ENCODE measurements around the gene TAF8.

The TAF8 gene

DNA sequence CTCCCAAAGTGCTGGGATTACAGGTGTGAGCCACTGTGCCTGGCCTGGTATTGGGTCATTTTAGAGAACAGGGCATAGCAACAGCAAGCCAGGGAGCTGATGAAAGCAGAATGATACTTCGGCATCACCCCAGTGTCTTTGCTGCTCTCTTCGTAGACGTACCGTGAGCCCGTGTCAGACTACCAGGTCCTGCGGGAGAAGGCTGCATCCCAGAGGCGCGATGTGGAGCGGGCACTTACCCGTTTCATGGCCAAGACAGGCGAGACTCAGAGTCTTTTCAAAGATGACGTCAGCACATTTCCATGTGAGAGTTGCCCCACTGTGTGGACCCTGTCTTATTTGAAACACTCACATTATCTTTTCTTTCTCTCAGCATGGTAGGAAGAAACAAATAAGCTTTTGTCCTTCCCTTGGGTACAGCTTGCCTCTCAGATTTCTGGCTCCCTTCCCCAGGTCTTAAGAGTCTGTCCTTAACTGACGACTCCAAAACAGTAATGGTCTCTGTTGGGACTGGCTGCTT is 15.9 kb downstream of the TAF8 start:
- no peak for DNase-seq

DNA sequence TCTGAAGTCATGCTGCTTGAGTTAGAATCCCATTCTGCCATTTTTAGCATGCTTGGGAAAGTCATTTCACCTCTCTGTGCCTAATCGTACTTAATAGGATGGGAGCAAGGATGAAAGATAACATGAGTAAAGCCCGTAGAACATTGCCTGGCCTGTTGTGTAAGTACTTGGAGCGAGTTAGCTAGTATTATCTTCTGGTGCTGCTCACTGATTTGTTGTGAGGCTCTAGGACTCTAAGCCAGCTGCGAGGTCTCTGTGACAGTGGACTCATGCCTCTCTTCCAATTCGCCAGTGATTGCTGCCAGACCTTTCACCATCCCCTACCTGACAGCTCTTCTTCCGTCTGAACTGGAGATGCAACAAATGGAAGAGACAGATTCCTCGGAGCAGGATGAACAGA is 17.8 kb downstream of the TAF8 start:
- DNase-seq: no peak

DNA sequence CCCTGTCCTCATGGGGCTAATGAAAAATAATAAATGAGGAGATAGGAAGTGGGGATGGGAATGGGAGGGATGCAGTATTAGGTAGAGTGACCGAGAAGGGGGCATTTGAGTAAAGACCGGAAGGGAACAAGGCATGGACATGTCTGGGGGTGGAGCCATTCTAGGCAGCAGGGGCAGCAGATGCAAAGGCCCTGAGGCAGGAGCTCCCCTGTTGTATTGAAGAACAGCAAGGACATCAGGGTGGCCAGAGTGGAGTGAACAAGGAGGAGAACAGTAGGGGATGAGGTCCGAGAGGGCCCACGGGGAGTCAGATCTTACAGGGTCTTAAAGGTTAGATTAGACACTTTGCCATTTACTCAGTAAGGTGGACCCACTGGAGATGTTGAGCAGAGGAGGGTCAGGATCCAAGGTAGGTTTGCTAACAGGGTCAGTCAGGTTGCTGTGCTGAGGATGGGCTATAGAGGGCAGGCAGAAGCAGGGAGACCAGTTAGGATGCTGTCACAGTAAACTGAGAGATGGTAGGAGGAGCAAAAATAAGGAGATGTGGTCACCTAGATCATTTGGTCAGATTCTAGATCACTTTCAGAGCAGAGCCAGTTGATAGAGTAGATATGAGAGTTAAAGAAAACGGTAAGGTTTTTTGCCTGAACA is 18.7 kb downstream of the TAF8 start:
- no peak for DNase-seq

DNA sequence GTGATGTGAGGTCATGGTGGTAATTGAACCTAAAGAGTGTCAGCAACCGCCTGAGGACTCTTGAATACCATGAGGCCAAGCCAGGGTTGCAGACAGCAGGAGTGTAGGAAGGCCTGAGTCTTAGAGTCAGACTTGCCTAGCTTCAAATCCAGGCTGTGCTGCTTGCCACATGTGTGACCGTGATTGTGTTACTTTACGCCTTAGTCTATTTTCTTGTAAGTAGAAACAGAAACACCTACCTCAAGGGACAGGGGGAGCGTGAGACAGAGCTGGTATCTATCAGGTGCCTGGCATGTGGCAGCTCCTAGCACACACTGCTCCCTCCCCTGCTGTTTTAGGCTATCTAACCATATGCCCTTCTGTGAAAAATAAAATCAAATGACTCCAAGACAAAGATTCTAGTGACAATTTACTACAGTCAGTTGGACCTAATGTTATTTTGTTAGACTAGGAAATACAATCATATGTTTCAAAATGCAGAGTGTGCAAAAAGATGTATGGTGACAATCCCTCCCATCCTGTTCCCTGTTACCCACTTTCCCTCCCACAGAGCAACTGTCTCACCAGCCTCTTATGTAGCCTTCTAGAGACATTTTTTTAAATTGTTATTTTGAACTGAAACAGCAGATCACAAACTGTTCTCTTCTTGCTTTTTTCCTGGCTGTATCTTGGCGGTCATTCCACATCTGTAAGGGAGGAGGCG is 21.7 kb downstream of the TAF8 start:
- no peak for DNase-seq

DNA sequence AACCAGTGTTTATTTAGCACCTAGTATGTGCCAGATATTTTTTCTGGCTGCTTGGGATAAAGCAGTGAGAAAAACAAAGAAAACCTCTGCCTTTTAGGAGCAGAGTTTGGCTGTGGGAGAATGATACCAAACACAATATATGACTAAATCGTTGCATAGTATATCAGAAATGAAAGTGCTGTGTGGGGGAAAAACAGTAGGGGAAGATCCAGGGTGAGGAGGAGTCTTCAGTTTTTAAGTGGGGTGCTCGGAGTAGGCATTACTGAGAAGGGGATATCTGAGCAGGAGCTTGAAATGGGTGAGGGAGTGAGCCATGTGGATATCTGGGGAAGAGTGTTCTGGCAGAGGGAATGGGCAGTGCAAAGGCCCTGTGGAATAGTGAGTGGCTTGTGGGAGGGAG is 23.0 kb downstream of the TAF8 start:
- no peak for DNase-seq

DNA sequence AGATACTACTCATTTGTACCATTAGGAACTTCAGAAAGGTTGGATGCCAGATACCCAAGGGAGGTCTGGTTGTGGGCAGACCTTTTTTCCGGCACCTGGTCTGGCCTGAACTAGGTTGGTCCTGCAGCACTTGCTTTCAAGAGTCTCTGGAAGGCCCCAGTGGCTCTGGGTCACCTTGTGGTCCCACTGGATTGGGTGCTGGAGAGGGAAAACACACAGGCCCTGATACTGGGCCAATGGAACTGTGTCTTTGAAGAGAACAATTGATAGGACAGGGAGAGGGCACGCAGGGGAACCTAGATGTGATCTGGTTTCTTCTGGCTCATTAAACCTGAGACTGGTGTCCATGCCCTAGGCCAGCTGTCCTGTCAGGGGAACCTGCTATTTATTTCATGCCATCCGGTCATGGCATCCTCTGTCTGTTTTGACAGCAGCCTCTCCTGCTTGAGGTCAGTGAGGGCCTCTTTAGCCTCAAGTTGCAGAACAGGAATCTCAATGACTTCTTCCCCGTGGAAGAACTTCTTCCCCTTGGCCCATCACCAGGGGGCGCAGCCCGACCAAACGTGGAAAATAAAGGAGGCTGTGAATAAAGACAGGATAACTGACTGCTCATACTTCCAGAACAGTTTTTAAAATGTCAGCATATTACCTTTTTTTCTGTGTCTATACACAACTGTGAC is 25.0 kb downstream of the TAF8 start:
- peak; percentile 90 for DNase-seq

DNA sequence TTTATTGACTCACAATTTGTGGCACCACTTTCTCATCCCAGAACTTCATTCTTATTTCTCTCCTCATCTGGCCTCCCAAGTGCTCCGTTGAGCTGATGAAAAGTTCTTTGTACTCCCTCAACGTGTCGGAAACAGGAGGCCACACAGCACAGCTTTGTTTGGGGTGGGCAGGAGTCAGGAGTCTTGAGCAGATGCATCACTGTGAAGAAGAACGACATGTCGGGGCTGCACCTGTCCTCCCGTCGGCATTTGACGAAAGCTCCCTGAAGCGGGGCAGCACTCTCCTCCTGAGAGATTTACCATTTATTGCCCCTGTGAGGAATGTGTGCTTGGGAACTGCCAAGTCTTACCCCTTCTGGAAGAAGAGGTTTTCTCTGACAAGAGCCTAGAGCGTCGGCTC is 28.1 kb downstream of the TAF8 start:
- no peak for DNase-seq

DNA sequence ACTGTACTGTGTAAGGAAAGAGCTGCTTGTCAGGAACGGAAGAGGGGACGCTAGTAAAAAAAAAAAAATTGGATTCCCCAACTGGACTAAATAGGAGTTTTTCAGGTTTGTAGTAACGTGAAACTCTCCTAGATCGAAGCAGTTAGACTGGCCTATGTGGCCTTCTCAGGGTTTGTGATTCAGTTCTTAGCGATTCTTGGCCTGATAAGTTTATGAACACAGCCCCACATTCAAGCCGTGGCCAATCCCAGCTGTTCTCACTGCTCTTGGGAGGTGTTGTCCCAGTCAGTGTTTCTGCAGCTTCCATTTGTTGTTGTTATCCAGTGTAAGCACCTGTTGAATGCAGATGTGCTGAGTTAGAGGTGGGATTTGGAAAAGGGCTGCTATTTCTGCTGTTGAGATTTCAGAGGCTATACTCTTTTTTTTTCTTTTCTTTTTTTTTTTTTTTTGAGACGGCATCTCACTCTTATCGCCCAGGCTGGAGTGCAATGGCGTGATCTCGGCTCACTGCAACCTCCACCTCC is 29.7 kb downstream of the TAF8 start:
- DNase-seq: no peak

DNA sequence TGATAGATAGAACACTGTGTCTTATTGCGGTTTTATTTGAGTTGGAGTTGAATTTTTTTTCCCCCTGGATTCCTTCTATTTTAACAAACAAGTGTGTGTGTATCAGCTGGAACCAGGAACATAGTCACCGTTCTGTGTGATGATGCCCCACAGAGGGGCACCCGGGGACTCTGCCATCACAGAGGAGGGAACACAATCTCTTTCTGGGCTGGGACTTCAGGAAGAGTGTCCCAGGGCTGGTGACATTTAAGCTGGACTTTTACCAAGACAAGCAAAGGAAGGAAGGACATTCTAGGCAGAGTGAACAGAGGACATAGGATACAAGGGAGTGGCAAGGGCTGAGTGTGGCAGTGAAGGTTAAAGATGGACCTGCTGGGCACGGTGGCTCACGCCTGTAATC is 33.2 kb downstream of the TAF8 start:
- no peak for DNase-seq

DNA sequence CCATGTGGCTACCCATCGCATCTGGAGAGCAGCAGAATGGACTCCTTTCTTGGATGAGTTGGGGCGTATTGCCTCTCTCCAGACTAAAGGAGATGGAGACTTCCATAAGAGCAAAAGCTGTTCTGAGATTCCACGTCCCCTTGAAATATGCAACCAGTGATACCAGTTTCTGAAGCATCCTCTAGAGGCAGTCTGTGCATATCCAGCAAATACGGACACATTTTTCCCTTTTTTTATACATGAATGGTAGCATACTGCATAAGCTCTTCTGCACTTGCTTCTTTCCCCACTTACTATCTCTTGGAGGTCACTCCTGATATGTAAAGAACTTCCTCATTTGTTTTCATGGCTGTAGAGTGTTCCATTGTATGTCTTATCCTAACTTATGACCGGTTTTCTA is 34.6 kb downstream of the TAF8 start:
- no peak for DNase-seq

DNA sequence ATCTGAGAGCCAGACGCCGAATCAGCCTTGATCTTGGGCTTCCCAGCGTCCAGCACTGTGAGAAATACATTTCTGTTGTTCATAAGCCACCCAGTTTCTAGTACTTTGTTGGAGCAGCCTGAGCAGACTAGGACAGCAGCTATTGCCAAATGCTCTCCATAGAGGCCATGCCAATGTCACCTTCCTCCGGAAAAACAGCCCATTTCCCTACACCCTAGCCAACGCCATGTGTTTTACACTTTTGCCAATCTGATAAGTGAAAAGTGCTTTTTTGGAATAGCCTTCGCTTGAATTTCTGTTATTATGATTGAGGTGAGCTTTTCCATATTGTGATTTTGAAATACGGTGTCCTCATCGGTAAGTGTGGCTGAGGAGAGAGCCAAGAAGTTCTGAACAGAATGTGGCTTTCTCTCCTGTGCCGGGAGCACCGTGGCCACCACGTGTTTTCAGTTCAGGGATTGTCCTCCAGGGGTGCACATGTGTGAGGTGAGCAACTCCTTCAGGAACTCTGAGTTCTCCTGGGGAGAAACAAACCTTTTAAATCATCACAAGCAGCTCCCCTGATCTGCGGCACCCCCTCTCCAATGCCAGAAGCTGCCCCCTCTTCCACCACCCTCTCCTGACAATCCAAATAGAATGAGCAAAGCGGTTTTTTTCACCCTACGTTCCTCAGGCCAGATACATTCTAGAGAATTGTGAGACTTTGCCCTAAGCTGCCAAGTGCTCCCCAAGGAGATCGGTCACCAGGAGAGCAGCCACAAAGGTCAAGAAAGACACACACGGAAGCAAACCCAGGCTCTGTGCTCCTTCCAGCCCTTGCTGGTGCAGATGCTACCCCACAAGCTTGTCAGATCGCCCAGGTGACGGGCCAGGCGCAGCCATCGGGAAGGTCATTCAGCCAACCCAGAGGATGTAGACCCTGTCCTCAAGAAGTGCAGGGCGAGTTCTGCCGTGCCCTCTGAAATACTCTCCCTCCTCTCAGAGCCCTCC is 36.0 kb downstream of the TAF8 start:
- no peak for DNase-seq

DNA sequence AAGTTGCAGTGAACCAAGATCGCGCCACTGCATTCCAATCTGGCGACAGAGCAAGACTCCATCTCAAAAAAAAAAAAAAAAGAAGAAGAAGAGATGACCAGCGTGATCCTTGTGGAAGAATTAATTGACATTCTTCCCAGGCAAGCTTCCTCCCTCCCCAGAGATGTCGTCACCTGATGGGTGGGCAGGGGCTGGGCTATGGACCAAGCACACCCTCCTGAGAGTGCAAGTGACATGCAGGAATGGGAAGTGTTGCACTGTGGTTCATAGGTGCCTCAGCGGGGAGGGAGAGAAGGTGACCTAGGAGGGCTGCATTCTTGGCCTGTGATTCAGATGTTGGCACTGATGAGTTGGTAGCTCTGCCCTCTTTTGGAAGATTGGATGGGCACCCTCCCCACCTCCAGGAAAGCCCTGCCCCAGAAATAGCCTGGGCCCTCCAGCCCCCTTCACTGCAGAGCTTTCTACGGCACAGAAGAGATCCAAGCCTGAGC is 37.8 kb downstream of the TAF8 start:
- DNase-seq: no peak

DNA sequence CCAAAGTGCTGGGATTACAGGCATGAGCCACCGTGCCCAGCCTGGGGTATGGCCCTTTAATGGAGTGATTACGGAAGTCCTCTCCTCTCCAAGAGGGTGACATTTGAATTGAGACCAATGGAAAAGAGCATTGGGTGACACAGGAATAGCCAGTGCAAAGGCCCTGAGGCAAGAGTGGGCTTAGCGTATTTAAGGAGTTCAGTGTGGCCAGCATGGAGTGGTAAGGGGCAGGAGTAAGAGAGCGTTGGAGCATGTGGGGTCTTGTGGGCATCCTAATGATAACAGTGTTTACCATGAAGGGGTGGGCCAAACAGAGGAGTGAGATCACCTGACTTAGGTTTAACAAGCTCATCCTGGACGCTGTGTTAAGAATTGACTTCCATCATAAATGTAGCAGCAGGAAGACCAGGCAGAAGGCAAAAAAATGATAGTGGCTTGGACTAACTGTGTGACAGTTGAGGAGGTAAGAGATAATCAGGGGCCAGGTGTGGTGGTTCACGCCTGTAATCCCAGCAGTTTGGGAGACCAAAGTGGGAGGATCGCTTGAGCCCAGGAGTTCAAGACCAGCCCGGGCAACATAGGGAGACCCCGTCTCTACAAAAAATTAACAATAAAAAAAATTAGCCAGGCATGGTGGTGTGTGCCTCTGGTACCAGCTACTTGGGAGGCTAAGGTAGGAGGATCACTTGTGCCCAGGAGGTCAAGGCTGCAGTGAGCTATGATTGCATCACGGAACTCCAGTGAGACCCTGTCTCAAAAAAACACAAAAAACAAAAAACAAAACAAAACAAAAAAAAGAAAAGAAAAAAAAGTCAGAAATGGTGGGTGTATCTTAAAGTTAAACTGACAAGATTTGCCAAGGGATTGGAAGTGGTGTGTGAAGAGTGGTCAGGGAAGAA is 40.7 kb downstream of the TAF8 start:
- DNase-seq: no peak

DNA sequence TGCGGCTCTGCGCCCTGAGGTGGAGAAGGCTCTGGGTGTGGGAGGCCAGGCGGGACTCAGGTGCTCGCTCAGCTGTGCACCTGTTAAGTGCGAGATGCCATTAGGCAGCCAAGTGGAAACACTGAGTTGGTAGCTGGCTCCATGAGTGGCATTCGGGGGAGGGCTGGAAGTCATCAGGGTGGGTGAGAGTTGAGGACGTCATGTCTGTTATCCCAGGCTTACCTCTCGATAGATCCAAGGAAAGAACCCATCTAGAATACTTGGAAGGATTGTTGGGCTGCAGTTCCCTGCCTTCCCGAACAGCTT is 41.3 kb downstream of the TAF8 start:
- DNase-seq: peak; percentile 92

DNA sequence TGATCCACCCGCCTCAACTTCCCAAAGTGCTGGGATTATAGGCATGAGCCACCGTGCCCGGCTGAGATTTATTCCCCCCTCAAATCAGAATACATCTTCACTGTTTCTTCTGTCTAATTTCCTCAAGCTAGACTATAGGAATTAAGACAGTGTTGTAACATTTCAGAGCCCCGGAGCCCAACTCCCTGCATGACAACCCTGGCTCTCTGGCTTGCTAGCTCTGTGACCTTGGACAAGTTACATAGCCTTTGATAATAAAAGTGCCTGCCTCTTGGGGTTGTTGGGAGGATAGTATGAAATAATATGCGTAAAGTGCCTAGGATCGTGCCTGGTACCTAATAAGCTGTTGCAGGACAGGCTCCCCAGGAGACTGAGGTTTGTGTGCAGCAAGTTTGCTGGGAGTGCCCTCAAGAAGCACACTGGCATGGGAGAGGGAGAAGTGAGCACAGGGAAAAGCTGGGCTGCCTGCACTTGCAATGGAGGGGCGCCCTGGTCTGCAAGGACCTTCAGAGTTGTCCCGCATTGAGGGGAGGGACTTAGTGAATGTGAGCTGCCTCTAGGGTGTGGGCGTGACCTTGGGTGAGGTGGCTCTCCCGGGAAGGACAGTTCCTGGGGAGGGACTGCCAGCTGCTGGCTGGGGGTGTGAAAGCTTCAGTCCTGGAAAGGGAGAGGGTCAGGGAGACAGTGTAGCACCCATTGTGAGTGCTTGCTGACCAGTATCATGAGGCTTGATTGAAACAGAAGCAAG is 43.4 kb downstream of the TAF8 start:
- DNase-seq: no peak

DNA sequence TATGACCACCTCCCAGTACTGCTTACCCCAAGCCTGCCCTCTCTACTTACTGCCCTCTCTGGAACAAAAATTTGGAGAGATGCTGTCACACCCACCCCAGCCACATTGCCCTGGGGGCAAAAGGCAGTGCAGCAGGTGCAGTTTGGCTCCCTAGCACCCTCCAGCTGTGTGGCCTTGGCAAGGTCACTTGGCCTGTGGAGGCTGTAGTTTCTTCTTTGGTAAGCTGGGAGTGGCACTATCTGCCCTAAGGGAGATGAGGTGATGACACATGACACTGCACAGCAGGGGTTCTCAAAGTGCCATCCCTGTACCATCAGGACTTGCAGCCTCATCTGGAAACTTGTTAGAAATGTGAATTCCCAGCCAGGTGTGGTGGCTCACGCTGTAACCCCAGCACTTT is 44.8 kb downstream of the TAF8 start:
- no peak for DNase-seq

DNA sequence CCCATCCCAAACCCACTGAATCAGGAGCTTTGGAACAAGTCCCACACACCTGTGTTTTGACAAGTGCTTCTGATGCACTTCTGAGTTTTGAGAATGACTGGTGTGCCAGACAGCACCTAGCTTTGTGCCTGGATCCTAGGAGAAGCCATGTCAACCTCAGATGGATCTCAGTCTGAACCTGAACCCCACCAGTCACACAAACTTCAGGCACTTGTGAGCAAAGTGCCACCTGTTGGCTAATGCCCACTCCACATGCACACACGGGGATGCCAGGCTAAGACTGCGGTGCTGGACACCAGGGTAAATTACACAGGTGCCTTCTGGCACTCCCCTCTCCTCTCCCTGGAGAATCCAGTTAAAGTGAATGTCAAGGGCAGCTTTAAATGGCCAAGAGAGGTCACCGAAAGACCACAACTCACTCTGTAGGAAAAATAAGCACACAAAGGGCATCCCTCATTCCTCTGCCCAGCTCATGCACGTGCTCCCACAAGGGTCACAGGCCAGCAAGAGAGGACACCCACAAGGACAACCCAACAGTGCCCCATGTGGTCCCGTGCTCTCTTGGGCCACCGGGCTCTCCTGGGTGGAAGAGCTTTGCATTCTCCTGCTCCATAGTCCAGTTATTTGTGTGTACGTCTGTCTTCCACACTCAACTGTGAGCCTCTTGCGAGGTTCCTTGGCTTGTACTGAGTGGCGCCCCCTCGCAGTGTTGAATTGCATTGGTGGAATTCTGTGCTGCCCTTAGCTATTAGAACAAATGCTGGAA is 45.6 kb downstream of the TAF8 start:
- no peak for DNase-seq

DNA sequence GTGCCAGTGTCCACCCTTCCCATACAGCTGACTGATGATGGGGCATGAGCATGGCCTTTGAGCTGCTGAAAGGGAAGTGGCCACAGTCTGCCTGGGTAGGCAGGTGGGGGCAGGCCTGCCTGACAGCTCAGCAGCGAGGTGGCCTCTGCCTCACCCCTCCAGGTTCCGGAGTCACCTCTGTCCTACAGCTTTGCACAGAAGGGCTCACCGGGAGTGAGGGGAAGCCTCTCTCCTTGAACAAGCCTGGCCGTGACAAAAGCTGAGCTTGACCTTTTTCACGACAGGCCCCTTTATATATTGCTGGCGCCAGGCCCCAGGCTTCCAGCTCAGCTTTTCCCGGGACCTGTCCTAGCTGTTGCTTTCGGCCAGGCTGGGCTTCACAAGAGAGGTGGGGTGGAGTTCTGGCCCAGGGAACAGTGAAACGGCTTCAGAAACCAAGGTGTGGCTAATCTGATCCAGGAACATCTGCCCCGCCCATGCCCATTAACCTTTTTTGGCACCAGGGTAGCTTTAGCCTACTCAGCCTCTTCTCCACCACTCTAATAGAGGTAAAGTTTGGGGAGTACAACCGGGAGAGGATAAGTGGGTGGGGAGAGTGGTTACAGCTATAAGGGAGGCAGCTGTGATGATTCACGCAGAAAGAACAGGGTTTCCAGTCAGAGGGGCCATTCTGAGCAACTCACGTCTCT is 49.2 kb downstream of the TAF8 start:
- DNase-seq: peak; percentile 17
